Sigmoid colon (tissue), 7 donors: ENCODE results near the gene ITGB8. TPM values are rescaled to one million over a fixed set of nuclear protein-coding genes. Genes with fewer than 3 reads are reported as not detected.

Experiments used
- DNase-seq: peaks from one replicate; pipeline ENCODE4 v3.0.0-alpha.2; 2019
- H3K27ac ChIP-seq, 4 donors: fragments of 200-600 bp; sonication (generic); one replicate each; pipeline ENCODE4 v1.5.1; 2016 to 2019; ENCODE audit warnings: mild to moderate bottlenecking in 1 of 4
- H3K27me3 ChIP-seq, 3 donors: fragments of 200-600 bp; sonication (generic); one replicate each; pipeline ENCODE4 v1.5.1; 2019; ENCODE audit warnings: mild to moderate bottlenecking in 1 of 3
- H3K36me3 ChIP-seq, 4 donors: fragments of 200-600 bp; sonication (generic); one replicate each; pipeline ENCODE4 v1.5.1; 2016 to 2019
- H3K4me1 ChIP-seq, 4 donors: fragments of 200-600 bp; sonication (generic); one replicate each; pipeline ENCODE4 v1.5.1; 2017 to 2019
- H3K4me3 ChIP-seq, 4 donors: fragments of 200-600 bp; sonication (generic); one replicate each; pipeline ENCODE4 v1.5.1; 2017 to 2019; ENCODE audit warnings: mild to moderate bottlenecking in 2 of 4, moderate library complexity in 1 of 4
- H3K9me3 ChIP-seq, 4 donors: fragments of 200-600 bp in 3 of 4; sonication (generic) in 3 of 4; one replicate each; pipeline versions ENCODE4 v1.5.1 to v1.6.1; 2013 to 2019
- EP300 ChIP-seq, 4 donors: sonication (generic); formaldehyde crosslinking; IDR thresholded peaks; one replicate each; pipeline ENCODE4 v1.6.1; 2017; ENCODE audit warnings: antibody characterized with exemption in 4 of 4
- POLR2A ChIP-seq, 2 donors: fragments of 450-650 bp; IDR thresholded peaks; one replicate each; pipeline ENCODE4 v1.6.1; 2016; ENCODE audit warnings: antibody characterized with exemption in 2 of 2, mild to moderate bottlenecking in 2 of 2, moderate library complexity in 2 of 2
- POLR2AphosphoS5 ChIP-seq, 4 donors: sonication (generic); formaldehyde crosslinking; IDR thresholded peaks; one replicate each; pipeline ENCODE4 v1.6.1; 2017; ENCODE audit warnings: antibody characterized with exemption in 4 of 4
- WGBS, 2 donors: extraction: QIAGEN DNeasy Blood & Tissue Kit; methylation state at CpG; one replicate each; pipeline ENCODE4 v1.1.7; 2013; 5-methylcytosine and 5-hydroxymethylcytosine counted together
- intact Hi-C: fragments of 100-400 bp; cut with DNase I; formaldehyde crosslinking; loops from one replicate; pipeline ENCODE4 v1.15.1; 2023
- polyA plus RNA-seq, 3 donors: library from polyadenylated mRNA; stranded (reverse); fragments of 200-250 nt; gene quantifications; one replicate each; pipeline ENCODE4 v1.2.3, GENCODE V29; 2013
- total RNA-seq, 4 donors: library from RNA; depleted of rRNA; stranded (reverse); fragments of >200 nt; gene quantifications; one replicate each; pipeline ENCODE4 v1.1.0, GENCODE V29; 2016
- TF ChIP-seq, protein P1 (sequence below), 4 experiments: fragments of 450-650 bp in 3 of 4; fragments of 200-600 bp in 1 of 4; IDR thresholded peaks; one replicate each; pipeline ENCODE4 v1.5.1; 2016 to 2019; ENCODE audit warnings: antibody characterized with exemption in 4 of 4, mild to moderate bottlenecking in 3 of 4, moderate library complexity in 2 of 4
- donor health status: healthy with polysubstance abuse.
- donor health status: Bipolar disorder and iron deficiency.
- donor health status: healthy.

ITGB8 gene
- total and polyA plus RNA-seq, 7 donors = 0.23 to 22.4 (median 9.0) TPM

DNA sequence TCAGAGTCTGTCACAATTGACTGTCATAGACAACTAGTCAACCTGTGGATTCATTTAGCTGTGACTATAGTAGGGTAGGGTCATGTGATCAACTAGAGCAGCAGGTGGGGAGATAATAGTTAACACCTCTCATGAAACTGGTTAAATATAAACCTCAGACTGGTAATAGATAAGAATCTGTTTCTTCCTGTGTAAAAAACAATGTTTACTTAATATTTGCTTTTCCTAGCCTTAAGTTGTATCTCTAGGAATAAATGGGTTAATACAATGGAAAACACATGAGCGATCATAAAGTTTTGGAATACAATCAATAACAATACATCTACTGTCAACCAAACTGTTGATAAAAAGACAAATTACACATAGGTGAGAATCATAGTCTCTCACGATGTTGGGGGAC is 43.4 kb upstream of the ITGB8 start:
- Histone ChIP-seq H3K9me3 (no peaks in the 10 kb centered on the region), H3K36me3 (no peaks in the 10 kb centered on the region), H3K4me1 (no peaks in the 10 kb centered on the region), H3K27me3 (no peaks in the 10 kb centered on the region), H3K27ac (no peak overlapping the region), H3K4me3 (no peak overlapping the region)
- no peak for DNase-seq
- WGBS, 2 donors = 22 to 65% methylated on average over 2 of the region's 2 CpGs
- TF ChIP-seq, protein P1, sequence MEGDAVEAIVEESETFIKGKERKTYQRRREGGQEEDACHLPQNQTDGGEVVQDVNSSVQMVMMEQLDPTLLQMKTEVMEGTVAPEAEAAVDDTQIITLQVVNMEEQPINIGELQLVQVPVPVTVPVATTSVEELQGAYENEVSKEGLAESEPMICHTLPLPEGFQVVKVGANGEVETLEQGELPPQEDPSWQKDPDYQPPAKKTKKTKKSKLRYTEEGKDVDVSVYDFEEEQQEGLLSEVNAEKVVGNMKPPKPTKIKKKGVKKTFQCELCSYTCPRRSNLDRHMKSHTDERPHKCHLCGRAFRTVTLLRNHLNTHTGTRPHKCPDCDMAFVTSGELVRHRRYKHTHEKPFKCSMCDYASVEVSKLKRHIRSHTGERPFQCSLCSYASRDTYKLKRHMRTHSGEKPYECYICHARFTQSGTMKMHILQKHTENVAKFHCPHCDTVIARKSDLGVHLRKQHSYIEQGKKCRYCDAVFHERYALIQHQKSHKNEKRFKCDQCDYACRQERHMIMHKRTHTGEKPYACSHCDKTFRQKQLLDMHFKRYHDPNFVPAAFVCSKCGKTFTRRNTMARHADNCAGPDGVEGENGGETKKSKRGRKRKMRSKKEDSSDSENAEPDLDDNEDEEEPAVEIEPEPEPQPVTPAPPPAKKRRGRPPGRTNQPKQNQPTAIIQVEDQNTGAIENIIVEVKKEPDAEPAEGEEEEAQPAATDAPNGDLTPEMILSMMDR (IDR thresholded peaks at IDR 0.05) = no peak
- TF ChIP-seq POLR2AphosphoS5 (IDR thresholded peaks at IDR 0.05) = no peak
- TF ChIP-seq EP300 (IDR thresholded peaks at IDR 0.05) = no peak
- no peak for TF ChIP-seq POLR2A (IDR thresholded peaks at IDR 0.05)
- intact Hi-C loops = no loop called here

DNA sequence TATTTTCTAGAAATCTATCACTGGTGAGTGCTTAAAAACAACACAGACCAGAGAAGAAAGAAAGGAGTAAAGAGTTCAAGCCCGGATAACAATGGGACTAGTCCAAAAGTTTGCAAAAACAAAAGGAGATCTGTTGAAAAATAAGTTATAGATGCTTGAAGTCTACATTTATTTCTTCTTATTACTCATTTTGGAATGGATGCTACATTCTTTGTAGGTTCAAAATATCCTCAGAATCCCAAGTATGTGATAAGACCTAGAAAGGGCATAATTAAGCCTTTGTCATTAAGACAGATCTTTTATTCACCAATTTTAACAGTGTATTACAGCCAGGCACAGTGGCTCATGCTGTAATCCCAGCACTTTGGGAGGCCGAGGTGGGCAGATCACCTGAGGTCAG is 42.7 kb upstream of the ITGB8 start:
- Histone ChIP-seq H3K4me1 (no peaks in the 10 kb centered on the region), H3K27ac (no peak overlapping the region), H3K36me3 (no peaks in the 10 kb centered on the region), H3K9me3 (no peaks in the 10 kb centered on the region), H3K27me3 (no peaks in the 10 kb centered on the region), H3K4me3 (no peak overlapping the region)
- TF ChIP-seq POLR2A (IDR thresholded peaks at IDR 0.05) = no peak
- no peak for TF ChIP-seq EP300 (IDR thresholded peaks at IDR 0.05)
- TF ChIP-seq, protein P1 (IDR thresholded peaks at IDR 0.05) = no peak
- no peak for TF ChIP-seq POLR2AphosphoS5 (IDR thresholded peaks at IDR 0.05)
- WGBS, 2 donors = 89 to 94% methylated on average over 2 of the region's 2 CpGs
- no peak for DNase-seq
- intact Hi-C loops = no loop called here

DNA sequence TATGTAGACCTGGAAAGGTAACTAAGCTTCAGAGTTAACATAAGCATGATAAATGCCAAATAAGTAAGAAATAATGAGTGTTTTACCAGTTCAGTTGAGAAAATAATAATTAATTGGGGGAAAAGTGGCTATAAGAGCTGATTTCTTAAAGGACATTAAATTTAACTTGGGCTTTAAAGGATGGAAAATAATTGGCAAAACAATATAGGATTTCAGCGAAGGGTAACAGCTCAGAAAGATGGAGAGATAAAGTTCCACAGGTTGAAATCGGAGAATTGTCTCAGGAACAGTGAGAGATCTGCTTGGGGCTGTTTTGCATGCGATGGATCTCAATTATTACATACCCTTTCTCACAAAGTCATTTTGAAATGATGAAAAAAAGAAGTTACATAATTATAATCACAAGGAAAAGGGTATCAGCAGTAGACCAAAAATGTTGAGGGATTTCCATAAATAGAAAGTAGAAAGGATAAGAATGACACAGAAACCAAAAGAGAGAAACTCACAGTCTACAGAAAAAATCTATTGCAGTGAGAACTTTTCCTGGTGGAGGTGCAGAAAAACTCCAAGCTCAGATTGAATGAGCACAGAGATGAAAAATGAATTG is 40.1 kb upstream of the ITGB8 start:
- no peaks in the 10 kb centered on the region for H3K36me3 ChIP-seq
- DNase-seq = no peak
- no peak overlapping the region for H3K27ac ChIP-seq
- no peak overlapping the region for H3K4me3 ChIP-seq
- intact Hi-C loops = no loop called here
- no peaks in the 10 kb centered on the region for H3K4me1 ChIP-seq
- no peaks in the 10 kb centered on the region for H3K27me3 ChIP-seq
- WGBS, 2 donors = 83 to 87% methylated on average over 3 of the region's 3 CpGs
- TF ChIP-seq POLR2AphosphoS5 (IDR thresholded peaks at IDR 0.05) (no peak), EP300 (IDR thresholded peaks at IDR 0.05) (no peak)
- H3K9me3 ChIP-seq = no peaks in the 10 kb centered on the region

DNA sequence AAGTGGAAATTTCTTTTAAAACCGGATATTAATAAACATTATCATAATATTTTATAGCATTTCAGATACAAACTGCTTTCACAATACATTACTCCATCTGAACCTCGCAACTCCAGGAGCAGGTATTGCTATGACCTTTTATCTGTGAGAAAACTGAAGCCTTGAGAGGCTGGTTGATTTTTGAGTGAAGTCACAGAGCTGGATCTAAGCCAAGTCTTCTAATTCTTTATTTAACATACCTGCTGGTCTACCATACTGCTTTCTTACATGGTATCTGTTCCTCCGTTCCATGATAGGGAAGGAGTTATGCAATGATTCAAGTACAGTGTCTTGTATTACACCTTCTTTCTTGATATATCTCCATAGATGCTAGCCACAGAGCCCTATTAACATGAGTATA is 37.4 kb upstream of the ITGB8 start:
- H3K9me3 ChIP-seq = no peaks in the 10 kb centered on the region
- WGBS, 2 donors = 92 to 93% methylated on average over 3 of the region's 3 CpGs
- no peaks in the 10 kb centered on the region for H3K27me3 ChIP-seq
- no peaks in the 10 kb centered on the region for H3K36me3 ChIP-seq
- no peak overlapping the region for H3K4me3 ChIP-seq
- intact Hi-C loops = no loop called here
- no peaks in the 10 kb centered on the region for H3K4me1 ChIP-seq
- no peak overlapping the region for H3K27ac ChIP-seq
- DNase-seq = no peak
- TF ChIP-seq POLR2A (IDR thresholded peaks at IDR 0.05) (no peak), EP300 (IDR thresholded peaks at IDR 0.05) (no peak), POLR2AphosphoS5 (IDR thresholded peaks at IDR 0.05) (no peak)
- TF ChIP-seq, protein P1 (IDR thresholded peaks at IDR 0.05) = no peak

DNA sequence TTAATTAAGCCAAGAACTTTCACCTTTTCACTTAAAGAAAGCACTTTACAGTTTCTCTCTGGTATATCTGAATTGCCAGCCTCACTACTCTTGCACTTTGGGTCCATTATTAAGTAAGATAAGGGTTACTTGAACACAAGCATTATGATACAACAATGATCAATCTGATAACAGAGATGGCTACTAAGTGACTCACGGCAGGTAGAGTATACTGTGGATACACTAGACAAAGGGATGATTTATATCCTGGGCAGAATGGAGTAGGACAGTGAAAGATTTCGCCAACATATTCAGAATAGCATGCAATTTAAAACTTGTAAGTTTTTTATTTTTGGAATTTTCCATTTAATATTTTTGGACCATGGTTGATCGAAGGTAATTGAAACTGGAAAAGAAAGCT is 34.3 kb upstream of the ITGB8 start:
- Histone ChIP-seq H3K27ac (no peak overlapping the region), H3K27me3 (no peaks in the 10 kb centered on the region), H3K36me3 (no peaks in the 10 kb centered on the region), H3K4me3 (no peak overlapping the region), H3K9me3 (no peaks in the 10 kb centered on the region), H3K4me1 (no peaks in the 10 kb centered on the region)
- WGBS, 2 donors = 90 to 91% methylated on average over 3 of the region's 3 CpGs
- DNase-seq = no peak
- TF ChIP-seq EP300 (IDR thresholded peaks at IDR 0.05) = no peak
- TF ChIP-seq, protein P1 (IDR thresholded peaks at IDR 0.05) = no peak
- TF ChIP-seq POLR2A (IDR thresholded peaks at IDR 0.05) = no peak
- no peak for TF ChIP-seq POLR2AphosphoS5 (IDR thresholded peaks at IDR 0.05)
- intact Hi-C loops = no loop called here
